ENCODE results near the gene USP24.
"Not testable (repeated sequence)": the region's sequence is repeated elsewhere in the genome, so short reads cannot be mapped to it uniquely, and the experiment has no call there.

The USP24 gene

DNA sequence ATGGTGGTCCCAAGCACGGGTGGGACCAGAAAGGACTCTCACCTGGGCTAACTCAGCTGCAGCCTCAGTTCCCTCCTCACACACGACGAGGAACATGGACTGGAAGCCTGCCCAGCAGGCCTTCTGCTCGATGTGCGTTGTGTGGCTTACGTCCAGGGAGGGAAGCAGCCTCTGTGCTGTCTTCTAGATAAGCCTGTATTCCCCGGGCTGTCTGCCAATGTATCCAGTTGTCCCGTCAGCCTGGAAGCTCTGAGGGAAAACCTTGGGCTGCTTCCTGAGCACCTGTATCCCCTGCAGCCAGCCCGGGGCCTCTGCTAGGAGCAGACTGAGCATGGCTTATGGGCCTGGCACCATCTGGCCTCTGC is 165.3 kb downstream of the USP24 start:
- no peak for DNase-seq

- DNase-seq = no peak
Observed at GRCh38 chr1:55049271-55049913, 165.8 kb downstream of the USP24 start.

DNA sequence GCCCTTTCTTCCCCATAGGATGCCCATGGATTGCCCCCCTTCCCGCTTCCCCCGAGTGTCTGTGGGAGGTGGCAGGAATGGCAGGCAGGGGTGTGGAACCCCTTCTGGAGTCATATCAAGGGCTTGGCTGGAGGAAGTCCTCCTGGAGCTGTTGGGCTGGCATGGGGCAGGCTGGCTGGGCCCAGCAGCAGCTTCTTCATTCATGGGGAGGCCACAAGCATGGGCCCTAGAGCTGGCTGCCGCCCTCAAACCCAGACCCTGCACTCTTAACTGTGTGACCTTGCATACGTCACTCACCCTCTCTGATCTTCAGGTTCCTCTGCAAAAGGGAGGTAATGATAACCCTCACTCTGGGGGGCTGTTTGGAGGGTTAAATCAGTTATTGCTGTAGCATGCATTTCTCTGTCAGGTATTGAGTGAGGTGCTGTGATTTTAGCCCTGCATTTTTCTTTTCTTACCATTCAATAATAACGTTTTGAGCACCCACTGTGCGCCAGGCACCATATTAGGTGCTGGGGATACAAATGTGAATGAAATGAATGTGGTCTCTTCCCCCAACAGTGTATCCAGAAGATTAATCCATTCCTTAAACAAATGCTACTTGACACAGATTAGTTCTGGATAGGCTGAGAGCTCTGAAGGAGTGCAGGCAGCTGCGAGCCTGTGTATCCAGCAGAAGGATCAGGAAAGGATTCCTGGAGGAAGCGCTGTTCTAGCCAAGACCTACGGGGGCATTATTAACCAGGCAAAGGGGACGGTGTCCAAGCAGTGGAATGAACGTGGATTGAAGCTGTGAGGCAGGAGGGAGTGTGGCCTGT is 166.5 kb downstream of the USP24 start:
- no peak for DNase-seq

DNA sequence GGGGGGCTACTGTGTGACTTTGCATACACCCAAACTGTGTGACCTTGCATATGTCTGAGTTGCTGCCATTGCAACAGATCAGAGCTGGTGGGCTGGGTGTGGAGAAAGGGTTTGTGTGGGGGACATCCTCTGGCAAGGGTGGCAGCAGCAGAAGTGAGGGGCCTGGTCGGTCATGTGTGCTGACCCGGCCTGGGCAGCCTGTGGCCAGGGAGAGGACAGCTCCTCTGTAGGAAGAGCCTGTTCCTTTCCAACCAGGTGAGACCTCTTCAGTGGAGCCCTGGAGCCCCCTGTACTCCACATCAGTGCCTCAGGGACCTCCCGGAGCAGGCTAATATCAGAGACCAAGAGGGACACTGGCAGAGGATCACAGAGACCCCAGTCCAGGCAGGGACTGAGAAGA is 167.6 kb downstream of the USP24 start:
- no peak for DNase-seq

DNA sequence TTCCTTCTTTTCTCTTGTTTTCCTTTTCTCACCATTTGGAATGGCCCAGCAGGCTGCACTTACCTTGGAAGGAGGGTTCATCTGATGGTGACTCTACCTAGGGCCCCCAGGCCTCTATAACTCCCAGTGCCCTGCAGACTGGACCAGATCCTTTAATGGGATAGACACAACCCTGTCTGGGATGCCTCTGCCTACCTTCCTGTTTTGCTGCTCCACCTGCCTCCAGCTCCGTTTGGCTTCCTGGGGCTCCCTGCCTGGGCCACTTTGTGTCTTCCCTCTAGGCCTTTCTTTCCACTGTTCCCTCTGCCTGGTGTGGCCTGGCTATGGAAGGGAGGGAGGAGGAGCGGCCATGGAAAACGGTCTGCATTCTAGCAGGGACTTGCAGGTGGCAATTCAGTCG is 168.3 kb downstream of the USP24 start:
- no peak for DNase-seq

- DNase-seq = no peak
Observed at GRCh38 chr1:55045430-55045829, 169.7 kb downstream of the USP24 start.

DNA sequence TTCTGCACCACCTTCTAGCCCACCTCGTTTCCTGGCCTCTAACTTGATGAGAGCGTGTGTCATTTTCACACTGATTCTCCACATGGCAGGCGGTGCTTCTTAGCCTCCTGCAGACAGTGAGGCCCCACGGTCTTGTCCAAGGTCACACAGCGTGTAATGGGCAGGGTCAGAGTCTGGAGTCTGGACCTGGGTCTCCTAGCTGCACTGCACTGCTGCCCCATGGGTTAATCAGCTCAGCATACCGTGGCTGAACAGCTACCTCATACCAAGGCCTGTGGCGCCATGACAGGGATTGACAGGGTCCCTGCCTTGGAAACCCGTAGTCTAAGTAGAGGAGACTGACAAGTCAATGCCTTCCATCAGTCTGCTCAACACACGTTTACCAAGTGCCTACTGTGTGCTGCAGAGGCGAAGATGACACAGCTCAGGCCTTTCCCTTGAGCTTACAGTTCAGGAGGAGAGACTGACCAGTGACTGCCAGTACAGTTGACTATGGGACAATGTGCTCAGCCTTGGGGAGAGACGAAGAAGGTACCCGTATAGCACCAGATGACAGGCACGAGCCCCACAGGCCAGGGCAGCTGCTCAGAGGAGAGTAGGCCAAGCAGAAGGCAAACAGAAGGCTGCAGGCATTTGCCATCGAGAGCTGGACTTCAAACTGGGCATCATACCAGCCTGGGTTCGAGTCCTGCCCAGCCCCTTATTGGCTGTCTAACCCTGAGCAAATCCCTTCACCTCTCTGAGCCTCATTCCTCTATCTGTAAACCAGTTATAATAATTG is 170.4 kb downstream of the USP24 start:
- no peak for DNase-seq

GRCh38 chr1:55043726-55044125 is 171.4 kb downstream of the USP24 start:
- DNase-seq = no peak

DNA sequence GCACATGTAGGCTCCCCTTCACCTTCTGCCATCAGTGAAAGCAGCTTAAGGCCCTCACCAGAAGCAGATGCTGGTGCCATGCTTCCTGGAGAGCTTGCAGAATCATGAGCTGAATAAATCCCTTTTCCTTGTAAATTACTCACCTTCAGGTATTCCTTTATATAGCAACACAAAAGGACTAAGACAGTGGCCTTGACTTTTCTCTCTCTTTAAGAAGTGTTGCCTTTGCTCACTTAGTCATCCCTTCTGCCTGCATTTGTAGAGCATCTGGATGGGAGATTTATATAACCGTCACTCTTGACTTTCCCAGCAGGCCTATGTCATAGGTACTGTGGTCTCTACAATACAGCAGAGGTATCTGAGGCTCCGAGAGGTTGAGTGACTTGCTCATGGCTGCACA is 172.2 kb downstream of the USP24 start:
- no peak for DNase-seq

- DNase-seq = no peak
Observed at GRCh38 chr1:55041613-55042012, 173.6 kb downstream of the USP24 start.

DNA sequence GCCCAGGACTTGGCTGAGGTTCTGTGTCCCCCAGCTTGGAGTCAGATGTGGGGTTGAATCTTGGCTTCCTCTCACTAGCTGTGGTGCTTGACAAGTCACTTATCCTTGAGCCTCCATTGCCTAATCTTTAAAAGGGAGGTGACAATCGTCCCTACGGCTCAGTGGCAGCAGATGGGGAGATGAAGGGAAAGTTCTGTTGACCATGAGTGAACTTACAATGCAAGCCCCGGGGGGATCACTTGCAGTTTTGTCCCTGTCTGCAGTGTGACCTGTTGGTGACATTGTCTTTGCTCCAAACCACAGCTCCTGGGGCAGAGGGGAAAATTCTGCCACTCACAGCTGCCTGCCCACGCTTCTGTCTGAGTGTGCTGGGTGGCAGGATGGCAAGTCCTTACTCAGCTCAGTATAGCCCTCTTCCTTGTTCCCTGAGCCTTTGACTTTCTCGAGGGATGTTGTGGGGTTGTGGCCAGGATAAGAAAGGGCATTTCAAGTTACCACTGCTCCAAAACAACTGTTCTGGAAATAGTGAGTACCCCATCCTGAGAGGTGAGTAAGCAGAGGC is 174.2 kb downstream of the USP24 start:
- no peak for DNase-seq

DNA sequence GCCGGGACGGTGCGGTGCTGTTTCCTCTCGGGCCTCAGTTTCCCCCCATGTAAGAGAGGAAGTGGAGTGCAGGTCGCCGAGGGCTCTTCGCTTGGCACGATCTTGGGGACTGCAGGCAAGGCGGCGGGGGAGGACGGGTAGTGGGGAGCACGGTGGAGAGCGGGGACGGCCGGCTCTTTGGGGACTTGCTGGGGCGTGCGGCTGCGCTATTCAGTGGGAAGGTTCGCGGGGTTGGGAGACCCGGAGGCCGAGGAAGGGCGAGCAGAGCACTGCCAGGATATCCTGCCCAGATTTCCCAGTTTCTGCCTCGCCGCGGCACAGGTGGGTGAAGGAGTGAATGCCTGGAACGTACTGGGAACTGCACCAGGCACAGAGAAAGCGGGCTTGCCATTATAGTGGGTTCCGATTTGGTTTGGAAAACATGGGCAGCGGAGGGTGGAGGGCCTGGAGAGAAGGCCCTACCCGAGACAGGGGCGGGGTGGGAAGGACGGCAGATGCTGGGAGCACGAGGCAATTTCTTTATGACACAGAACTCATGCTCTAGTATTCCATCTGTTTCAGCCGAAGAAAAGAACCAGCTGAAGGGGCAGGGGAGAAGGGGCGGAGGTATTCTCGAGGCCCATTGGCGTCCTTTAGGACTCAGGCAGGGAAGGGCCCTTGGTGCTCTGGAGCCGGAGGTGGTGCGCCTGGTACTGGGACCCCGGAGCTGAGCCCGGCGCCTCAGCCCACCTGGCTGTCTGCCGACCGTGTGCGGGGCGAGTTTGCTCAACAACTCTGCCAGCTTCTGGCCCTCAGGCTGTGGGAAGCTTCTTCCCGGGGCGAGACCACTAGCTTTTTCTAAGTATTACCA is 174.9 kb downstream of the USP24 start:
- no peak for DNase-seq

- no peak for DNase-seq
Observed at GRCh38 chr1:55039342-55040082, 175.7 kb downstream of the USP24 start, which contains the start of gene PCSK9. Gene PCSK9 (plus strand): TSS chr1:55039548. CDS start chr1:55039838, 290 bp downstream.

GRCh38 chr1:55038974-55039341 is 176.2 kb downstream of the USP24 start:
- DNase-seq = no peak

DNA sequence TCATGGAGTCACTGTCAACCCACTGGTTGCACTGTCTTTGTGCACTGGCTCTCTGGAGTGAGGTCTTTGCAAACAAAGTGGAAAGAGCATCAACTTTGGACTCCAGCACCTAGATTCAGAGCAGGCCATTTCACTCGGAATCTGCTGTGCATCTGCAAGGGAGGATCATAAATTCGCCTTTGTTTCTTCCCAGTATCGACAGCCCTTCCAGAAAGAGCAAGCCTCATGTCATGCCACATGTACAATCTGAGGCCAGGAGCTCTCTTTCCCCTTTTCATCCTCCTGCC is 176.7 kb downstream of the USP24 start:
- no peak for DNase-seq

DNA sequence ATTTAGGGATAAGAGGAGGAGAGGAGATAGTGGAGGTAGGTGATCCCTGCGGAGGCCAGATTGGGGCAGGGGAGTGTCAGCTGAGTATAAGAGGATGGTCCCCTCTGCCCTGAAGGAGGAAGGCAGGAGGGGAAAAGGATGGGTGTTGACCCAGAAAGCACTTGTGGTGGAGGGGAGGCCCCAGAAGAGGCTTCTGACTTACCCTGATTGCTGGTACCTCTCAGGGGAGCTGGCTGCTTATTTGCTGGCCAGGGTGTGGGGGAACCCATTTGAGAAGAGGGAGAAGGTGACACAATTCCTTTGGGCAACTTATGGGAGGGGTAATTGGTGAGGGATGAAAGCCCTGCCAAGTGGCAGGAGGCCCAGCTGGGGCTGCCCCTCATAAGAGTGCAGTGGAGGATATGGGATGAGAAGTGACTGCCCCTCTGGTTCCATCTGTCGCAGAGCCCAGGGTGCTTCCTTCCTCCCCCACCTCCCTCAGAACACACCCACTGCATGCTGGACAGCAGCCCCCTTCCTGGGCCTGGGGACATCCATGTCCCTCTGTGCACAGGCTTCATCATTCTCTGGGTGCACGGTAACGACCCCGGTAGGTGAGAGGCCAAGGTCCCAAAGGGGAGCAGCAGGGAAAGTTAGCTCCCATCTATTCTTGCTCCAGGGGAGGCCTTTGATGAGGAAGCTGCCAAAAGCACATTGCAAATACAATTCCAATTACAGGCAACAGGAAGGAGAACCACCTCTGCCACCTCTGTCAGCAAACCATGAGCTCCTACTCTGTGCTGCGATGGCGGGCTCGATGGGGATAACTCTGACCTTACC is 177.2 kb downstream of the USP24 start:
- no peak for DNase-seq

DNA sequence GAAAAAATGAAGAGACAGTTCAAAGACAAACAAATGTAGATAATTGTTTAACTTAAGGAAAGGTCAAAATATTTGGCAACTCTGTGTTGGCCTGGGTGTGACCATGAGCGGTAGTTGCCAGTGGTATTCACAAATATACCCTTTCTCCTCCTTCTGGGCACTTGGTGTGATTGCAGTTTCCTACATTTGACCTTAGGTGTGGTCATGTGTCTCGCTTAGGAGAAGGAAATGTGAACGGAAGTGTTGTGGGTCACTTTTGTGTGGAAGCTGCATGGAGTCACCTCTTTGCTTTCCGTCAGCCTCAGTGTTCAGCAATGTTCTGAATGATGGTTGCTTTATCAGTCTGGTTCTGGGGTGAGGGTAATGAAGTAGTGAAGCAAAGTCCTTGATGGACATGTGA is 179.3 kb downstream of the USP24 start:
- no peak for DNase-seq

DNA sequence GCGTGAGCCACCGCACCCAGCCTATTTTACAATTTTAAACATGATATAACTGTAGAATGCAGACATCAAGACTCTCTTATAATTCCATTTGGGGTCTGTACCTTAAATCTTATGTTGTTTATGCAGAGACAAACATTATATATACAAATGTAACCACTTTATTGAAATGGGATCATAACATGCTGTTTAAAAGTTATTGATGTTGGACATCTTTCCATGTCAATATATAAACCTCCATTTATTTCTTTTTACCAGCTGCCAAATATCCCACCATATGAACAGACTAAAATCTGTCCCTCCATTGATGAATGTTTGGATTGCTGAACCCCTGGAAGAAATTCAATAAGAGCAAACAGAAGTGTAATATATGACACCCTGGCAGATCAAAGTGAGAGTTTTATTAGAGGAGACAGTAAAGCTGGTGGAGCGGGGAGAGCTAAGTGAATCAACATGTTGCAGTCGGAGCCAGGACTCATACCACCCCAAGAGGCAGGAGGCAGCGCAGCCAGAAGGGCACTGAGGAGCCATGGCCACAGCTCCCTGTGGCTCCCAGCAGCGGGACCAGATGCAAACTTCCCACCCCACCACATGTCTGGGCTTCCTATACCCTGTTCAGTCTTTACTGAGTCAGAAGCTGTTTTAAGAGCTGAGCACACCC is 180.6 kb downstream of the USP24 start:
- DNase-seq = no peak

DNA sequence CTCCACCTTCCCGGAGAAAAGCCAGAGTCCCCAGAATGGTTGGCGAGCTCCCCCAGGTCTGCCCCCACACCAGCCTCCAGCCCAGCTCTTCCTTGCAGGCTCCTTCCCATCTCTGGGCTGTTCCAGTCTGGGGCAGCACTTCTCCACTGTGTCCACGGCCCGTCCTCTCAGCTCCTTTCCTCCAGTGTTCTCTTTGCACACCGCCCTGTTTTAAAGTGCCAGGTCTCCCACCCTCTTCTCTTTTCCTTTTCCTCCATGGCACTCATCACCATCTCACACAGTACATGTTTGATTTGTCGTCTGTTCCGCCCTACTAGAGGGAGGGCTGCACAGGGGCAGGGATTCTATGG is 181.9 kb downstream of the USP24 start:
- no peak for DNase-seq

DNA sequence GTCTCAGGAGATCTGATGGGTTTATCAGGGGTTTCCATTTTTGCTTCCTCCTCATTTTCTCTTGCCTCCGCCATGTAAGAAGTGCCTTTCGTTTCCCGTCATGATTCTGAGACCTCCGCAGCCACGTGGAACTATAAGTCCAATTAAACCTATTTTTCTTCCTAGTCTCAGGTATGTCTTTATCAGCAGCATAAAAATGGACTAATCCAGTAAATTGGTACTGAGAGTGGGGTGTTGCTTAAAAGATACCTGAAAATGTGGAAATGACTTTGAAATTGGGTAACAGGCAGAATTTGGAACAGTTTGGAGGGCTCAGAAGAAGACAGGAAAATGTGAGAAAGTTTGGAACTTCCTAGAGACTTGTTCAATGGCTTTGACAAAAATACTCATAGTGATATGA is 184.1 kb downstream of the USP24 start:
- not testable (repeated sequence) for DNase-seq

GRCh38 chr1:55026682-55027081 is 188.5 kb downstream of the USP24 start:
- DNase-seq = not testable (repeated sequence)
